ENCODE data around the gene LRMDA. TPM values are rescaled to one million over a fixed set of nuclear protein-coding genes. Genes with fewer than 3 reads are reported as not detected.

The LRMDA gene
- total RNA-seq, 2 experiments from 2014 or later = not detected

DNA sequence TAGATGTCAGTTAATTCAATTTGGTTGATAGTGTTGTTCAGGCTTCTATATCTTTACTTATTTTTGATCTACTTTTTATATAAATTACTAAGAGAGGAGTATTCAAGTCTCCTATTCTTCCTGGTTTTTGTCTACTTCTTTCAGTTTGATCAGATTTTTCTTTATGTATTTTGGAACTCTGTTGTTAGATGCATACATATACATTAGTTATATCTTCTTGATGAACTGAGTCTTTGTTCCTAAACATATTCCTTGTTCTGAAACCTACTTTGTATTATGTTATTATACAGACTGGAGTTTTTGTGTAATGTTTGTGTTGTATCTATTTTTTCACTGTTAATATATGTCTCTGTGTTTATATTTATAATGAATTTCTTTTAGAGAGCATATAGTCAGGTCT, 118.8 kb downstream of the LRMDA start:
- H3K4me3 Mint-ChIP-seq = no peak overlapping the region

DNA sequence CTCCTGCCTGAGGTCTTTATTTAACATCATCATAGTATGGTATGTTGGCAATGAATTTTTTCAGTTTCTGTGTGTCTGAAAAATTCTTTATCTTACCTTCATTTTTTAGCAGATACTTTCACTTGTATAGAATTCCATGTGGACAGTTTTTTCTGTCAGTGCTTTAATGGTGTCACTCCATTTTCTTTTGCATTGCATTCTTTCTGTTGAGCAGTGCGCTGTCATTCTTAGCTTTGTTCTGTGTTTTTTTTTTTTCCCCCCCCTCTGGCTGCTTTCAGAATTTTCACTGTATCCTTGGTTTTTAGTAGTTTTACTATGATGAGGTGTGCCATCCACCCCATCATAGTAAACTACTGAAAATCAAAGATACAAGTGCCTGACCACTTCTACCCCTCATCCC, 120.7 kb downstream of the LRMDA start:
- POLR2A ChIA-PET = no interaction called here
- no peaks in the 10 kb centered on the region for H3K27me3 Mint-ChIP-seq
- H3K27ac Mint-ChIP-seq = no peak overlapping the region

More for the DNA sequence above, 118.8 kb downstream of the LRMDA start:
- no peak for ATAC-seq (ENCODE audit: low read depth)
- POLR2A ChIA-PET = no interaction called here
- Mint-ChIP-seq H3K9me3 (no peaks in the 10 kb centered on the region), H3K27ac (no peak overlapping the region), H3K27me3 (no peaks in the 10 kb centered on the region), H3K4me1 (no peaks in the 10 kb centered on the region), H3K36me3 (no peaks in the 10 kb centered on the region)
- no peak for DNase-seq

DNA sequence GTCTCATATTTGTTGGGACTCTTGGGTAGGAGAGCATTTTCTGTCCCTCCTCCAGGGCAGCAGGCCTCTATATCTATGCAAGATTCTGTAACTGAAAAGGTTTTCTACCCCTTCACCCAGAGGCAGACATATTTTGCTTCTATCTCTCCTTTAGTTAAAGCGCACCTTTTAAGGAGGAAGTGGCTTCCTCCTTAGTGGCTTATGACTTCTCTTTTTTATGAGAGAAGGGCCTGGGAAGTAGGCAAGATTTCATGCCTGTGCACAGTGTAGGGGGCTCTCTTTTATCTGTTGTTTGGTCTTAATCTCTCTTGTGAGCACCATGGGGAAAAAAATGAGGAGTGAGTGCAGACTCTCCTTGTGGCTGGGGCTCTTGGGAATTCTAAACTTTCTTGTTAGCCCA, 122.1 kb downstream of the LRMDA start:
- Mint-ChIP-seq H3K27ac (no peak overlapping the region), H3K27me3 (no peaks in the 10 kb centered on the region), H3K4me1 (no peaks in the 10 kb centered on the region), H3K4me3 (no peak overlapping the region), H3K36me3 (no peaks in the 10 kb centered on the region), H3K9me3 (peaks cover 2% of the 10 kb centered on the region)
- DNase-seq = no peak
- ATAC-seq (ENCODE audit: low read depth) = no peak
- POLR2A ChIA-PET = no interaction called here

More for the DNA sequence above, 120.7 kb downstream of the LRMDA start:
- H3K9me3 Mint-ChIP-seq = no peaks in the 10 kb centered on the region
- no peaks in the 10 kb centered on the region for H3K4me1 Mint-ChIP-seq
- DNase-seq (no peak), ATAC-seq (ENCODE audit: low read depth) (no peak)
- no peaks in the 10 kb centered on the region for H3K36me3 Mint-ChIP-seq
- no peak overlapping the region for H3K4me3 Mint-ChIP-seq

DNA sequence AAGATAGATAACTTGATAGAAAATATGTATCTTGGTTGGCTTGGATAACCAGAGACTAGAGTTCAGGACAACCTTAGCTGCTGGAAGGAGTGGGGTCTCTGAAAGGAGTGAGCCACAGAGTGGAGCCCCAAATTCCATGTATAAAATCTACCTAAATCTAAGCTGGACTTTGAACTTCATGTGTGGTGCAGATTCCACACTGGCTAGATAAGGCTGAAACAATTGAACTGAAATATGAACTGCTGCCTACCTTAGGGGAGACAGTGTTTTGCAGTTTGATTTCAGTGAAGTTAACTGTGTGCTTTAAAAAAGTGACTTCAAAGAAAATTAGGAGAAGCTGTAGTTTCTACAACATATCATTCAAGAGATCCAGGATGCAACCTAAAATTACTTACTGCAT, 123.9 kb downstream of the LRMDA start:
- H3K4me1 Mint-ChIP-seq = no peaks in the 10 kb centered on the region
- no peak overlapping the region for H3K27ac Mint-ChIP-seq
- no peak for ATAC-seq (ENCODE audit: low read depth)
- no peak for DNase-seq
- no peaks in the 10 kb centered on the region for H3K36me3 Mint-ChIP-seq
- H3K27me3 Mint-ChIP-seq = no peaks in the 10 kb centered on the region
- H3K9me3 Mint-ChIP-seq = peaks cover 2% of the 10 kb centered on the region
- no peak overlapping the region for H3K4me3 Mint-ChIP-seq
- POLR2A ChIA-PET = no interaction called here

DNA sequence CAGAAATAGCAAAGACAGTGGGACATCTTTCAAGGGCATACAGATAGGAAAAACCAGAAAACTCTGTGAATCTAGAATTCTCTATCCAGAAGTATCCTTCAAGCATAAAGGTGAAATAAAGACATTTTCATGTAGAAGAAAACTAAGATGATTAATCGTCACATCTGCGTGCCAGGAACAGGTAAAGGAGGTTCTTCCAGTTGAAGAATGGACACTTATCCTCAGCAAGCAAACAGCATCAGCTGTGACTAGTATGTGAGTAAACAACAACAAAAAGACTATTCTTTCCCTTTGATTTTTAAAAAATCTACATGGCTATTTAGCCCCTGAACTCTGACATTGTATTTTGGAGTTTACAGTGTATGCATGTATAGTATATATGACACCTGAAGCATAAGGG, 124.9 kb downstream of the LRMDA start:
- DNase-seq (no peak), ATAC-seq (ENCODE audit: low read depth) (no peak)
- Mint-ChIP-seq H3K4me1 (no peaks in the 10 kb centered on the region), H3K27ac (no peak overlapping the region), H3K36me3 (no peaks in the 10 kb centered on the region), H3K9me3 (peaks cover 2% of the 10 kb centered on the region), H3K4me3 (no peak overlapping the region), H3K27me3 (no peaks in the 10 kb centered on the region)
- POLR2A ChIA-PET = no interaction called here

DNA sequence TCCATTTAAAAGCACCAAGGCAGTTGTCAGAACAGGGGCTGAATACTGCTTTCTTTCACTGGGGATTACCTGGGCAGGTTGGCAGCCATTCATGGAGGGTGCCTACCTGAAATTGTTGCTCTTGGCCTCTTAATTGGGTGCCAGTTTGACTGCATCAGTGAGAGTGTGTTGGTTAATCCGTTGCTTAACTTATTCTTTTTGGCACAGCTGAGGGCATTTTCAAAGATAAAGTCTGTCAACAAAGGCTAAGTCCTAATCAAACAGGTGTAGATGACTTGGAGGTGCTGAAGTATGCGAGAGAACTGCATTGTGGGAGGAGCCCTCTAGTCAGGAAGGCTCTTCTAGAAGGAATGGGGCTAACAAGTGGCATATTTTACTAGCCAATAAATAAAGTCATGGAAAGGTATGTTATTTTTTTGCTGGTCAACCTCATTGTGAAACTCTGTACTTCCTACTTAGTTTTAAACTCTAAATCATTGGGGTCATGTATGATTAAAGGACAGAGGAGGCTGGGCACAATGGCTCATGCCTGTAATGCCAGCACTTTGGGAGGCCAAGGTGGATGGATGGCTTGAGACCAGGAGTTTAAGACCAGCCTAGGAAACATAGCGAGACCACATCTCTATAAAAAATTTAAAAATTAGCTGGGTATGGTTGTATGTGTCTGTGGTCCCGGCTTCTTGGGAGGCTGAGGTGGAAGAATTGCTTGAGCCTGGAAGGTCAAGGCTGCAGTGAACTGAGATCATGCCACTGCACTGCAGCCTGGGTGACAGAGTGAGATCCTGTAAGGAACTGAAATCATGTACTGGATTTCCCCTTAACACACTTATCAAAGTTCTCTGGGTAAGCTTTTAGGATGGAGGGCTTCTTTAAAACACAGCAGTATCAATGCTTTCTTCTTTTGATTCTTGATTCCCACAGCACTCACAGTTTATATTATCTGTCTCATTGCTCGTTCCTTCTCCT, 134.1 kb downstream of the LRMDA start:
- peaks cover 1% of the 10 kb centered on the region for H3K36me3 Mint-ChIP-seq
- POLR2A ChIA-PET = no interaction called here
- H3K27ac Mint-ChIP-seq = no peak overlapping the region
- no peaks in the 10 kb centered on the region for H3K27me3 Mint-ChIP-seq
- DNase-seq (no peak), ATAC-seq (ENCODE audit: low read depth) (no peak)
- H3K4me3 Mint-ChIP-seq = no peak overlapping the region
- peaks cover 3% of the 10 kb centered on the region for H3K9me3 Mint-ChIP-seq
- H3K4me1 Mint-ChIP-seq = no peaks in the 10 kb centered on the region

DNA sequence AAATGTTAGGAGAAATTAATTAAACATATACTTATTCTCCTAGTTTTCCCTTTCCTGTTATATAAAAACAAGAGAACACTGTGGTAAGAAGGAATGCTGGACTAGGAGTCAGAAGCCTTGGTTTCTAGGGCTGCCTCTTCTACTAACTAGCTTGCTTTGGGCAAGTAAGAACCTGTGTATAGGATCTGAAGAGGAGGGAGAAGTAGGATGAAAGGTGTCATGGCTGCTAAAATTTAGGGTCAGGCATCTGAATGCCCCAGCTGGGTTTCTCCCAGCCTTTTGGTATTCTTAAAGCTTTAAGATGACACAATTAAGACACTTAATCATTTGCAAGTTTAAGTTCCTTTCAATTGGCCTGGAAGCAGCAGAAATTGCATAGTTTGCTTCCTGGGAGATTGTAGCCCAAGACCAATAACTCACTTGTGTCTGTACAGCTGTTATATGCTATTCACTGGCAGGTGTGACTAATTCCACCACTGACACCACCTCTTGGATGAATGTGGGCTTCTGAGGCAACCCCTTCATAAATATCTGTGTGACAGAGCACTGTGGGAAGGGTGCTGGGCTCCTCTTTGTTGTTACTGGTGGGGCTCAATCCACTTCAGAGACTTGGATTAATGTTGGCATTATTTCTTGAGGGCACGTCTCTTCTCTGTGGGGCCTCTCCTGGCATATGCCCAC, 137.2 kb downstream of the LRMDA start:
- Mint-ChIP-seq H3K9me3 (peaks cover 6% of the 10 kb centered on the region), H3K27ac (no peak overlapping the region), H3K4me3 (no peak overlapping the region), H3K36me3 (no peaks in the 10 kb centered on the region), H3K4me1 (no peaks in the 10 kb centered on the region), H3K27me3 (no peaks in the 10 kb centered on the region)
- ATAC-seq (ENCODE audit: low read depth) (no peak), DNase-seq (no peak)
- POLR2A ChIA-PET = no interaction called here

DNA sequence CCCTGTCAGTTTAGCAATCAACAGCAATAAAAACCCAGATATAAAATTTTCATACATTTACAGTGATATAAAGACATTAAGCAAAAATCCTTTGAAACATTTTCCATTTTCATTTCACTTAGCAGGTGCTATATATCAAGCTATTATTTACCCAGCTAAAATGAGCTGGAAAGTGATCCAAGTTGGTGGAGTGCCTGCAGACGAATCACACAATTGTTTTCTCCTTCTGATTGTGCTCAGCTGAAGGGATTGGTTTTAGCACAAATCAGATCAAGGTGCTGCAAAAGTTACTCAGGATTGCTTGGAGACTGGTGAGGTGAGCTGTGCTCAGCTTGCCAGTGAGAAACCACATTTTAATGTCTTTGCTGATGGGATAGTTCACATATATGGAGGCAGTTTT, 138.1 kb downstream of the LRMDA start:
- Mint-ChIP-seq H3K27ac (no peak overlapping the region), H3K27me3 (no peaks in the 10 kb centered on the region), H3K4me3 (no peak overlapping the region), H3K9me3 (peaks cover 6% of the 10 kb centered on the region), H3K4me1 (no peaks in the 10 kb centered on the region), H3K36me3 (no peaks in the 10 kb centered on the region)
- ATAC-seq (ENCODE audit: low read depth) = no peak
- POLR2A ChIA-PET = no interaction called here
- DNase-seq = no peak

DNA sequence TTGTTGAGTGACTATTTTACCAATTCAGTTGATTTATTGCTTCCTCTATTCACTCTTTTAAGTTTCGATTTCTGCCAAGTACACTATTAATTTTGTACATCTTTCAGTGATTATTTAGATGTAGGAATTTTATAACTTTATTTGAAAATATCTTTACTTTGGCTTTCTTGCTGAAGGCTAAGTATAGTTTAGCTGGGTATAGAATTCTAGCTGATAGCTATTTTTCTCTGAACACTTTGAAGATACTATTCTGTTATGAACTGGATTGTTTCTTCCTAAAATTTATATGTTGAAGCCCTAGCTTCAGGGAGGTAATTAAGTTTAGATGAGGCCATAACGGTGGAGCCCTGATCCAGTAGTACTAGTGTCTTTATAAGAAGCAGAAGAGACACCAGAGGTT, 141.1 kb downstream of the LRMDA start:
- no peak for ATAC-seq (ENCODE audit: low read depth)
- no peak overlapping the region for H3K4me3 Mint-ChIP-seq
- no peak overlapping the region for H3K27ac Mint-ChIP-seq
- no peaks in the 10 kb centered on the region for H3K36me3 Mint-ChIP-seq
- DNase-seq = no peak
- H3K9me3 Mint-ChIP-seq = peaks cover 3% of the 10 kb centered on the region
- H3K27me3 Mint-ChIP-seq = no peaks in the 10 kb centered on the region
- POLR2A ChIA-PET = no interaction called here
- no peaks in the 10 kb centered on the region for H3K4me1 Mint-ChIP-seq

DNA sequence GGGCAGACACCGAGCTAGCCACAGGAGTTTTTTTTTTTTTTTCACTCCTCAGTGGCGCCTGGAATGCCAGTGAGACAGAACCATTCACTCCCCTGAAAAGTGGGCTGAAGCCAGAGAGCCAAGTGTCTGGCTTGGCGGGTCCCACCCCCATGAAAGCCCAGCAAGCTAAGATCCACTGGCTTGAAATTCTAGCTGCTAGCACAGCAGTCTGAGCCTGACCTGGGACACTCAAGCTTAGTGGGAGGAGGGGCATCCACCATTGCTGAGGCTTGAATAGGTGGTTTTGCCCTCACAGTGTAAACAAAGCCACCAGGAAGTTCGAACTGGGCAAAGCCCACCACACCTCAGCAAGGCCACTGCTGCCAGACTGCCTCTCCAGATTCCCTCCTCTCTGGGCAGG, 144.5 kb downstream of the LRMDA start:
- Mint-ChIP-seq H3K4me3 (no peak overlapping the region), H3K27ac (no peak overlapping the region), H3K36me3 (no peaks in the 10 kb centered on the region), H3K27me3 (no peaks in the 10 kb centered on the region), H3K4me1 (no peaks in the 10 kb centered on the region), H3K9me3 (peaks cover 4% of the 10 kb centered on the region)
- POLR2A ChIA-PET = no interaction called here
- ATAC-seq (ENCODE audit: low read depth) = no peak
- no peak for DNase-seq

DNA sequence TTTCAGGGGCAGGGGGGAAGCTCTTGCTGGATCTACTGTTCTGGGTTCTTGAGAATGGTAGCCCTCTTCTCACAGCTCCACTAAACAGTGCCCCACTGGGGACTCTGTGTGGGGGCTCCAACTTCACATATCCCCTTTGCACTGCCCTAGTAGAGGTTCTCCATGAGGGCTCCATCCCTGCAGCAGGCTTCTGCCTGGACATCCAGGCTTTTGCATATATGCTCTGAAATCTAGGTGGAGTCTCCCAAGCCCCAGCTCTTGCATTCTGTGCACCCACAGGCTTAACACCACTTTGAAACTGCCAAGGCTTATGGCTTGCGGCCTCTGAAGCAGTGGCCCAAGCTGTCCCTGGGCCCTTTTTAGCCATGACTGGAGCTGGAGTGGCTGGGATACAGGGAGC, 150.7 kb downstream of the LRMDA start:
- Mint-ChIP-seq H3K4me3 (no peak overlapping the region), H3K36me3 (no peaks in the 10 kb centered on the region), H3K4me1 (no peaks in the 10 kb centered on the region), H3K27ac (no peak overlapping the region), H3K9me3 (peaks cover 9% of the 10 kb centered on the region), H3K27me3 (no peaks in the 10 kb centered on the region)
- DNase-seq (no peak), ATAC-seq (ENCODE audit: low read depth) (no peak)
- POLR2A ChIA-PET = no interaction called here

DNA sequence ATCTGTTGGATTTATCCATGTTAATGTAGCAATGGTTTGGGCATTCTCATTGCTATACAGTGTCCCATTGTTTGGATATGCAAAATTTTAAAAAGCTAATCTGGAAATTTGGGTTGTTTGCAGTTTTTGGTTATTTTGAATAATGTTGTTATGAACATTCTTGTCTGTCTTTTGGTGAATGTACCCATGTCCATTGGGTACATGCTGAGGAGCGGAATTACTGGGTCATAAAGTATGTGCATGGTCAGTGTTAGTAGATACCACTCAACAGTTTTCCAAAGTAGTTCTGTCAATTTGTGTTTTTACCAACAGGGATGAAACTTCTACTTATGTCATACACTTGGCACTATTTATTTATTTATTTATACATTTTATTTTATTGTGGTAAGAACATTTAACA, 153.9 kb downstream of the LRMDA start:
- Mint-ChIP-seq H3K4me1 (no peaks in the 10 kb centered on the region), H3K27me3 (no peaks in the 10 kb centered on the region), H3K9me3 (peaks cover 9% of the 10 kb centered on the region), H3K27ac (no peak overlapping the region), H3K4me3 (no peak overlapping the region), H3K36me3 (no peaks in the 10 kb centered on the region)
- ATAC-seq (ENCODE audit: low read depth) (no peak), DNase-seq (no peak)
- POLR2A ChIA-PET = no interaction called here

DNA sequence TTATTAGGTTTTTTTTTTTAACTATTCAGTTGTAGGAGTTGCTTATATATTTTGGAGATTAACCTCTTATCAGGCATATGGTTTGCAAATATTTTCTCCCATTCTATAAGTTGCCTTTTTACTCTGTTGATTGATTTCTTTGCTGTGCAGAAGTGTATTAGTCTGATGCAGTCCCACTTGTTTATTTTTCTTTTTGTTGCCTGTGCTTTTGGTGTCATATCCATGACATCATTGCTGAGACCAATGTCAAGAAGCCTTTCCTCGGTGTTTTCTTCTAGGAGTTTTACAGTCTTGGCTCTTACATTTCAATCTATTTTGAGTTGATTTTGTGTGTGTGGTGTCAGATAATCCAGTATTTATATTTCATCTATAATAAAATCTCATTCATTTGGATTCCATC, 155.4 kb downstream of the LRMDA start:
- ATAC-seq (ENCODE audit: low read depth) (no peak), DNase-seq (no peak)
- no peak overlapping the region for H3K4me3 Mint-ChIP-seq
- H3K4me1 Mint-ChIP-seq = no peaks in the 10 kb centered on the region
- no peaks in the 10 kb centered on the region for H3K27me3 Mint-ChIP-seq
- no peaks in the 10 kb centered on the region for H3K36me3 Mint-ChIP-seq
- POLR2A ChIA-PET = no interaction called here
- H3K9me3 Mint-ChIP-seq = peaks cover 8% of the 10 kb centered on the region
- no peak overlapping the region for H3K27ac Mint-ChIP-seq

DNA sequence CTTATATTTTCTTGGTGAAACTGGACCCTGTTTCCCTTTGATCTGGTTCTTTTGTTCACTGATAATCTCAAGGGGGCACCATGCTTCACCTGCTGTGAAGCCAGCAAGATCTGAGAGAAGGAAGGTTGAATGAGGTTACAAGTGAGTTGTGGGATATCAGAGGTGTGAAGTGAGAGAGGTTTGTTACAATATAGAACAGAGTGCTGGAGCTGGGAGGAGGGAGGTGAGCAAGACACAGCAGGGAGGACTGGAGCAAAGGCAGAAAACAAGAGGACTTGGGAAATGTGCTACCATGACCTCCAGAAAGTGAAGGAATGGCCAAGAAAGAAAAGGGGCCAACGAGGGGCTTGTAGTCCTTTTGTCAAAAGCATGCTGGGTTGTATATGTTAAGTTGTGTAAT, 156.6 kb downstream of the LRMDA start:
- Mint-ChIP-seq H3K4me1 (no peaks in the 10 kb centered on the region), H3K27ac (no peak overlapping the region), H3K27me3 (peaks cover 3% of the 10 kb centered on the region), H3K36me3 (no peaks in the 10 kb centered on the region), H3K9me3 (peaks cover 6% of the 10 kb centered on the region), H3K4me3 (no peak overlapping the region)
- POLR2A ChIA-PET = no interaction called here
- ATAC-seq (ENCODE audit: low read depth) = no peak
- DNase-seq = no peak
